Measurements from ENCODE around the gene HIC1.

Gene HIC1

GRCh38 chr17:2084766-2085647 is 30.1 kb downstream of the HIC1 start:
- H3K27ac ChIP-seq (ENCODE audit: low read depth, low read length), result no peak overlapping the region
- DNase-seq, result no peak
- no peak overlapping the region for H4K8ac ChIP-seq (ENCODE audit: low read depth, low read length)
- no peak overlapping the region for H3K9ac ChIP-seq (ENCODE audit: low read length)
- no peak overlapping the region for H4K5ac ChIP-seq (ENCODE audit: low read length)
- no peaks in the 10 kb centered on the region for H3K79me2 ChIP-seq (ENCODE audit: control insufficient read depth, insufficient read depth, low read length)
- no peak overlapping the region for H3K4me2 ChIP-seq (ENCODE audit: low read length)
- peaks cover 10% of the 10 kb centered on the region for H3K4me1 ChIP-seq (ENCODE audit: control insufficient read depth, low read depth, low read length)
- H3K56ac ChIP-seq (ENCODE audit: low read length), result no peak overlapping the region
- H3K27me3 ChIP-seq (ENCODE audit: insufficient read depth, low read length, poor library complexity), result no peaks in the 10 kb centered on the region
- H2BK120ac ChIP-seq (ENCODE audit: low read depth, low read length), result no peak overlapping the region
- no peak overlapping the region for H3K18ac ChIP-seq (ENCODE audit: low read length)
- H3K4me3 ChIP-seq (ENCODE audit: low read length), result no peak overlapping the region
- H2BK15ac ChIP-seq (replicated peaks; ENCODE audit: low read depth), result no peak overlapping the region
- H3K23ac ChIP-seq (ENCODE audit: low read length), result no peak overlapping the region
- H3K79me1 ChIP-seq (ENCODE audit: low read length), result no peaks in the 10 kb centered on the region
- no peak overlapping the region for H2BK5ac ChIP-seq (ENCODE audit: low read length)
- whole genome bisulfite sequencing (ENCODE audit: extremely low coverage, insufficient coverage, low lambda C conversion rate), result no CpG with 5 or more reads among the region's 13 CpGs
- no peak overlapping the region for H2AK5ac ChIP-seq (ENCODE audit: low read length)
- no peak overlapping the region for H3K4ac ChIP-seq (ENCODE audit: low read depth, low read length)
- no peaks in the 10 kb centered on the region for H3K36me3 ChIP-seq (ENCODE audit: control insufficient read depth, insufficient read depth, low read length)

- Histone ChIP-seq H3K4me2 (ENCODE audit: low read length) (no peak overlapping the region), H3K4me1 (ENCODE audit: control insufficient read depth, low read depth, low read length) (peaks cover 14% of the 10 kb centered on the region), H3K9ac (ENCODE audit: low read length) (no peak overlapping the region), H3K79me1 (ENCODE audit: low read length) (no peaks in the 10 kb centered on the region), H3K79me2 (ENCODE audit: control insufficient read depth, insufficient read depth, low read length) (no peaks in the 10 kb centered on the region), H2AK5ac (ENCODE audit: low read length) (no peak overlapping the region), H3K4ac (ENCODE audit: low read depth, low read length) (no peak overlapping the region), H3K56ac (ENCODE audit: low read length) (no peak overlapping the region), H3K18ac (ENCODE audit: low read length) (no peak overlapping the region), H2BK15ac (replicated peaks; ENCODE audit: low read depth) (no peak overlapping the region), H3K27me3 (ENCODE audit: insufficient read depth, low read length, poor library complexity) (no peaks in the 10 kb centered on the region), H2BK5ac (ENCODE audit: low read length) (no peak overlapping the region), H4K8ac (ENCODE audit: low read depth, low read length) (no peak overlapping the region), H4K5ac (ENCODE audit: low read length) (no peak overlapping the region), H3K23ac (ENCODE audit: low read length) (no peak overlapping the region), H2BK120ac (ENCODE audit: low read depth, low read length) (no peak overlapping the region), H3K27ac (ENCODE audit: low read depth, low read length) (no peak overlapping the region), H3K36me3 (ENCODE audit: control insufficient read depth, insufficient read depth, low read length) (no peaks in the 10 kb centered on the region), H3K4me3 (ENCODE audit: low read length) (no peak overlapping the region)
- no peak for DNase-seq
- no CpG with 5 or more reads among the region's 5 CpGs for WGBS (ENCODE audit: extremely low coverage, insufficient coverage, low lambda C conversion rate)
Measured at GRCh38 chr17:2085648-2085949, 30.7 kb downstream of the HIC1 start.

- peaks cover 16% of the 10 kb centered on the region for H3K4me1 ChIP-seq (ENCODE audit: control insufficient read depth, low read depth, low read length)
- H3K18ac ChIP-seq (ENCODE audit: low read length), result no peak overlapping the region
- no peak overlapping the region for H3K23ac ChIP-seq (ENCODE audit: low read length)
- H2BK15ac ChIP-seq (replicated peaks; ENCODE audit: low read depth), result no peak overlapping the region
- no peaks in the 10 kb centered on the region for H3K36me3 ChIP-seq (ENCODE audit: control insufficient read depth, insufficient read depth, low read length)
- H3K9ac ChIP-seq (ENCODE audit: low read length), result no peak overlapping the region
- H3K4me2 ChIP-seq (ENCODE audit: low read length), result no peak overlapping the region
- no peak overlapping the region for H3K4ac ChIP-seq (ENCODE audit: low read depth, low read length)
- no peak overlapping the region for H3K27ac ChIP-seq (ENCODE audit: low read depth, low read length)
- WGBS (ENCODE audit: extremely low coverage, insufficient coverage, low lambda C conversion rate), result no CpG with 5 or more reads among the region's 3 CpGs
- no peak overlapping the region for H3K56ac ChIP-seq (ENCODE audit: low read length)
- no peaks in the 10 kb centered on the region for H3K79me2 ChIP-seq (ENCODE audit: control insufficient read depth, insufficient read depth, low read length)
- no peak overlapping the region for H2BK5ac ChIP-seq (ENCODE audit: low read length)
- H3K79me1 ChIP-seq (ENCODE audit: low read length), result no peaks in the 10 kb centered on the region
- H3K27me3 ChIP-seq (ENCODE audit: insufficient read depth, low read length, poor library complexity), result no peaks in the 10 kb centered on the region
- H2BK120ac ChIP-seq (ENCODE audit: low read depth, low read length), result no peak overlapping the region
- no peak overlapping the region for H3K4me3 ChIP-seq (ENCODE audit: low read length)
- DNase-seq, result no peak
- no peak overlapping the region for H4K8ac ChIP-seq (ENCODE audit: low read depth, low read length)
- no peak overlapping the region for H4K5ac ChIP-seq (ENCODE audit: low read length)
- H2AK5ac ChIP-seq (ENCODE audit: low read length), result no peak overlapping the region
Measured at GRCh38 chr17:2086306-2086705, 31.4 kb downstream of the HIC1 start.

- no peak overlapping the region for H2AK5ac ChIP-seq (ENCODE audit: low read length)
- no peak overlapping the region for H3K4me3 ChIP-seq (ENCODE audit: low read length)
- no peak overlapping the region for H4K5ac ChIP-seq (ENCODE audit: low read length)
- no CpG with 5 or more reads among the region's 10 CpGs for WGBS (ENCODE audit: extremely low coverage, insufficient coverage, low lambda C conversion rate)
- no peak overlapping the region for H2BK120ac ChIP-seq (ENCODE audit: low read depth, low read length)
- no peak overlapping the region for H3K18ac ChIP-seq (ENCODE audit: low read length)
- no peak overlapping the region for H4K8ac ChIP-seq (ENCODE audit: low read depth, low read length)
- H2BK15ac ChIP-seq (replicated peaks; ENCODE audit: low read depth), result no peak overlapping the region
- peaks cover 14% of the 10 kb centered on the region for H3K4me1 ChIP-seq (ENCODE audit: control insufficient read depth, low read depth, low read length)
- H3K79me1 ChIP-seq (ENCODE audit: low read length), result no peaks in the 10 kb centered on the region
- H3K79me2 ChIP-seq (ENCODE audit: control insufficient read depth, insufficient read depth, low read length), result no peaks in the 10 kb centered on the region
- no peak overlapping the region for H3K4me2 ChIP-seq (ENCODE audit: low read length)
- no peaks in the 10 kb centered on the region for H3K27me3 ChIP-seq (ENCODE audit: insufficient read depth, low read length, poor library complexity)
- no peak overlapping the region for H3K4ac ChIP-seq (ENCODE audit: low read depth, low read length)
- H2BK5ac ChIP-seq (ENCODE audit: low read length), result no peak overlapping the region
- no peak overlapping the region for H3K27ac ChIP-seq (ENCODE audit: low read depth, low read length)
- H3K23ac ChIP-seq (ENCODE audit: low read length), result no peak overlapping the region
- no peak for DNase-seq
- no peaks in the 10 kb centered on the region for H3K36me3 ChIP-seq (ENCODE audit: control insufficient read depth, insufficient read depth, low read length)
- H3K56ac ChIP-seq (ENCODE audit: low read length), result no peak overlapping the region
- H3K9ac ChIP-seq (ENCODE audit: low read length), result no peak overlapping the region
Measured at GRCh38 chr17:2087597-2088211, 32.8 kb downstream of the HIC1 start.

GRCh38 chr17:2089021-2089422 is 34.1 kb downstream of the HIC1 start:
- Histone ChIP-seq H2BK15ac (replicated peaks; ENCODE audit: low read depth) (no peak overlapping the region), H3K4me2 (ENCODE audit: low read length) (no peak overlapping the region), H2BK120ac (ENCODE audit: low read depth, low read length) (no peak overlapping the region), H3K36me3 (ENCODE audit: control insufficient read depth, insufficient read depth, low read length) (no peaks in the 10 kb centered on the region), H2BK5ac (ENCODE audit: low read length) (no peak overlapping the region), H3K23ac (ENCODE audit: low read length) (no peak overlapping the region), H3K27me3 (ENCODE audit: insufficient read depth, low read length, poor library complexity) (no peaks in the 10 kb centered on the region), H3K9ac (ENCODE audit: low read length) (no peak overlapping the region), H4K8ac (ENCODE audit: low read depth, low read length) (no peak overlapping the region), H2AK5ac (ENCODE audit: low read length) (no peak overlapping the region), H4K5ac (ENCODE audit: low read length) (no peak overlapping the region), H3K79me1 (ENCODE audit: low read length) (no peaks in the 10 kb centered on the region), H3K27ac (ENCODE audit: low read depth, low read length) (no peak overlapping the region), H3K4me3 (ENCODE audit: low read length) (no peak overlapping the region), H3K4ac (ENCODE audit: low read depth, low read length) (no peak overlapping the region), H3K4me1 (ENCODE audit: control insufficient read depth, low read depth, low read length) (peaks cover 11% of the 10 kb centered on the region), H3K79me2 (ENCODE audit: control insufficient read depth, insufficient read depth, low read length) (no peaks in the 10 kb centered on the region), H3K18ac (ENCODE audit: low read length) (no peak overlapping the region), H3K56ac (ENCODE audit: low read length) (no peak overlapping the region)
- no CpG with 5 or more reads among the region's 8 CpGs for WGBS (ENCODE audit: extremely low coverage, insufficient coverage, low lambda C conversion rate)
- DNase-seq, result no peak

Measured in mesendoderm (in vitro differentiated cells).